Erythroblast (primary cell): ENCODE measurements around the gene ADSL.
"Not testable (repeated sequence)": the region's sequence is repeated elsewhere in the genome, so short reads cannot be mapped to it uniquely, and the experiment has no call there.

Source experiments
- DNase-seq, 2 experiments: peaks; one replicate each; lab custom pipeline; 2025; lab: John Stamatoyannopoulos, UW
- GATA1 ChIP-seq: IDR thresholded peaks from 2 replicates; pipeline ENCODE4 v1.6.1; 2011; ENCODE audit warnings: low read depth, mild to moderate bottlenecking, control low read depth, low read length, moderate library complexity
- POLR2A ChIP-seq: IDR thresholded peaks from 2 replicates; pipeline ENCODE4 v1.6.1; 2011; ENCODE audit warnings: mild to moderate bottlenecking, low read length

ADSL gene

GRCh38 chr22:40366068-40366467, 19.8 kb downstream of the ADSL start:
- DNase-seq, result no peak
- TF ChIP-seq GATA1 (no peak), POLR2A (no peak)

GRCh38 chr22:40367342-40367741, 21.0 kb downstream of the ADSL start:
- no peak for DNase-seq
- TF ChIP-seq GATA1, result no peak
- no peak for TF ChIP-seq POLR2A

- no peak for DNase-seq
- TF ChIP-seq GATA1, result no peak
- TF ChIP-seq POLR2A, result no peak
Measured at GRCh38 chr22:40368016-40368415, 21.7 kb downstream of the ADSL start.

- no peak for TF ChIP-seq POLR2A
- DNase-seq, result no peak
Measured at GRCh38 chr22:40368836-40369235, 22.5 kb downstream of the ADSL start.

GRCh38 chr22:40374567-40374966, 28.3 kb downstream of the ADSL start:
- no peak for DNase-seq
- TF ChIP-seq POLR2A (no peak), GATA1 (no peak)

- TF ChIP-seq POLR2A (no peak), GATA1 (no peak)
- DNase-seq, result no peak
Measured at GRCh38 chr22:40376149-40376548, 29.8 kb downstream of the ADSL start.

GRCh38 chr22:40377931-40378330, 31.6 kb downstream of the ADSL start:
- no peak for DNase-seq
- no peak for TF ChIP-seq GATA1
- TF ChIP-seq POLR2A, result no peak

- not testable (repeated sequence) for DNase-seq
Measured at GRCh38 chr22:40378448-40378847, 32.1 kb downstream of the ADSL start.

- DNase-seq, result no peak
- TF ChIP-seq POLR2A (no peak), GATA1 (no peak)
Measured at GRCh38 chr22:40381461-40381860, 35.2 kb downstream of the ADSL start.

GRCh38 chr22:40383905-40384304, 37.6 kb downstream of the ADSL start:
- no peak for TF ChIP-seq POLR2A
- TF ChIP-seq GATA1, result no peak
- DNase-seq, result peak in 1 of 2 experiments; percentile 27

GRCh38 chr22:40385036-40385782, 38.9 kb downstream of the ADSL start:
- no peak for TF ChIP-seq GATA1
- TF ChIP-seq POLR2A, result no peak
- no peak for DNase-seq

GRCh38 chr22:40387746-40388145, 41.4 kb downstream of the ADSL start:
- DNase-seq, result no peak
- TF ChIP-seq POLR2A (no peak), GATA1 (no peak)

- peak; percentile 30 to 46 for DNase-seq
- TF ChIP-seq GATA1 (no peak), POLR2A (no peak)
Measured at GRCh38 chr22:40388231-40388630, 41.9 kb downstream of the ADSL start.

- no peak for TF ChIP-seq GATA1
- no peak for TF ChIP-seq POLR2A
- no peak for DNase-seq
Measured at GRCh38 chr22:40391417-40391816, 45.1 kb downstream of the ADSL start.

GRCh38 chr22:40392618-40393017, 46.3 kb downstream of the ADSL start:
- no peak for DNase-seq
- TF ChIP-seq GATA1, result no peak
- TF ChIP-seq POLR2A, result no peak
